GM23338 (cell line): ENCODE measurements around the gene HEPACAM2. TPM values are rescaled to one million over a fixed set of nuclear protein-coding genes. Genes with fewer than 3 reads are reported as not detected.

Experiments used
- ATAC-seq: fragments of 200-7000 bp; cut with Tn5 transposase; 3 replicates; pipeline ENCODE4 v1.9.1; 2020
- DNase-seq: peaks from one replicate; pipeline ENCODE4 v3.0.0-alpha.2; 2015; ENCODE audit warnings: low spot score
- H2AFZ ChIP-seq: fragments of 200-600 bp; sonication (generic); 2 replicates; pipeline ENCODE4 v1.8.0; 2016; ENCODE audit warnings: antibody characterized with exemption, mild to moderate bottlenecking, moderate library complexity
- H3F3A ChIP-seq: fragments of 200-600 bp; sonication (generic); replicated peaks from 2 replicates; pipeline ENCODE4 v1.8.0; 2017; ENCODE audit warnings: antibody characterized with exemption, mixed run types, low read depth
- H3K27ac ChIP-seq: fragments of 200-600 bp; sonication (generic); 2 replicates; pipeline ENCODE4 v1.6.1; 2016; ENCODE audit warnings: low read depth
- H3K27me3 ChIP-seq: fragments of 200-600 bp; sonication (generic); 2 replicates; pipeline ENCODE4 v1.8.0; 2016; ENCODE audit warnings: mild to moderate bottlenecking, mixed run types, moderate library complexity; ENCODE audit not compliant: insufficient read depth
- H3K36me3 ChIP-seq: fragments of 200-600 bp; sonication (generic); 2 replicates; pipeline ENCODE4 v1.8.0; 2016; ENCODE audit warnings: mild to moderate bottlenecking; ENCODE audit not compliant: insufficient read depth
- H3K4me1 ChIP-seq: fragments of 200-600 bp; sonication (generic); 2 replicates; pipeline ENCODE4 v1.8.0; 2016; ENCODE audit warnings: mild to moderate bottlenecking, moderate library complexity; ENCODE audit not compliant: insufficient read depth
- H3K4me2 ChIP-seq: fragments of 200-600 bp; sonication (generic); 2 replicates; pipeline ENCODE4 v1.7.1; 2017; ENCODE audit warnings: mixed run types
- H3K4me3 ChIP-seq: fragments of 200-600 bp; sonication (generic); 2 replicates; pipeline ENCODE4 v1.6.1; 2016; ENCODE audit warnings: mixed run types
- H3K79me2 ChIP-seq: fragments of 200-600 bp; sonication (generic); replicated peaks from 2 replicates; pipeline ENCODE4 v1.8.0; 2017; ENCODE audit warnings: mild to moderate bottlenecking; ENCODE audit not compliant: insufficient read depth
- H3K9me2 ChIP-seq: fragments of 200-600 bp; sonication (generic); 2 replicates; pipeline ENCODE4 v1.8.0; 2017; ENCODE audit not compliant: insufficient read depth
- H4K20me1 ChIP-seq: fragments of 200-600 bp; sonication (generic); replicated peaks from 2 replicates; pipeline ENCODE4 v1.8.0; 2017; ENCODE audit warnings: mild to moderate bottlenecking; ENCODE audit not compliant: insufficient read depth
- H3K27ac Mint-ChIP-seq: 2 replicates; pipeline ENCODE4 v1.8.0; 2020; ENCODE audit warnings: inconsistent platforms, mild to moderate bottlenecking, moderate library complexity, mixed read lengths
- H3K27me3 Mint-ChIP-seq: 3 replicates; pipeline ENCODE4 v1.8.0; 2022; ENCODE audit warnings: low read depth, mild to moderate bottlenecking, moderate library complexity, mixed read lengths, inconsistent platforms; ENCODE audit not compliant: insufficient read depth, poor library complexity
- H3K36me3 Mint-ChIP-seq: 3 replicates; pipeline ENCODE4 v1.8.0; 2021; ENCODE audit warnings: low read depth, mild to moderate bottlenecking, inconsistent platforms, moderate library complexity, mixed read lengths
- H3K4me1 Mint-ChIP-seq: 3 replicates; pipeline ENCODE4 v1.8.0; 2020; ENCODE audit warnings: mild to moderate bottlenecking, inconsistent platforms, mixed read lengths
- H3K4me3 Mint-ChIP-seq: 3 replicates; pipeline ENCODE4 v1.8.0; 2021; ENCODE audit warnings: moderate library complexity, mild to moderate bottlenecking, inconsistent platforms, mixed read lengths
- H3K9me3 Mint-ChIP-seq: 3 replicates; pipeline ENCODE4 v1.8.0; 2020; ENCODE audit warnings: moderate library complexity, mild to moderate bottlenecking, inconsistent platforms, mixed read lengths
- CREB1 ChIP-seq: fragments of 250-450 bp; sonication (Bioruptor Pico); IDR thresholded peaks from 2 replicates; pipeline ENCODE4 v1.5.0; 2020; ENCODE audit warnings: low read depth, mild to moderate bottlenecking, moderate library complexity
- CTCF ChIP-seq, 2 experiments: fragments of 200-600 bp in 1 of 2; sonication (generic) in 1 of 2; conservative IDR thresholded peaks; 2 replicates each; pipeline versions ENCODE4 v1.5.1 to v1.6.1; 2016 to 2017; ENCODE audit warnings: antibody characterized with exemption in 2 of 2, low read depth in 2 of 2, mild to moderate bottlenecking in 2 of 2, moderate library complexity in 1 of 2
- ETS1 ChIP-seq: IDR thresholded peaks from 2 replicates; pipeline ENCODE4 v1.6.1; 2016; ENCODE audit warnings: antibody characterized with exemption
- EZH2 ChIP-seq: fragments of 200-600 bp; sonication (generic); IDR thresholded peaks from one replicate; pipeline ENCODE4 v1.8.0; 2017; ENCODE audit warnings: antibody characterized with exemption, mild to moderate bottlenecking, low read depth; ENCODE audit not compliant: unreplicated experiment
- JUNB ChIP-seq: IDR thresholded peaks from one replicate; pipeline ENCODE4 v1.6.1; 2016; ENCODE audit warnings: antibody characterized with exemption; ENCODE audit not compliant: unreplicated experiment
- NANOG ChIP-seq: IDR thresholded peaks from 2 replicates; pipeline ENCODE4 v1.6.1; 2016; ENCODE audit warnings: antibody characterized with exemption, borderline replicate concordance
- POLR2AphosphoS5 ChIP-seq: IDR thresholded peaks from 2 replicates; pipeline ENCODE4 v1.6.1; 2016; ENCODE audit warnings: antibody characterized with exemption, low read depth
- STAT1 ChIP-seq: IDR thresholded peaks from one replicate; pipeline ENCODE4 v1.6.1; 2016; ENCODE audit warnings: antibody characterized with exemption; ENCODE audit not compliant: unreplicated experiment
- ZNF114 ChIP-seq: fragments of 250-450 bp; sonication (Bioruptor Pico); IDR thresholded peaks from 2 replicates; pipeline ENCODE4 v1.5.0; 2020; ENCODE audit warnings: mild to moderate bottlenecking, moderate library complexity
- ZNF331 ChIP-seq: fragments of 250-450 bp; sonication (Bioruptor Pico); IDR thresholded peaks from 2 replicates; pipeline ENCODE4 v1.5.0; 2020; ENCODE audit warnings: low read depth, mild to moderate bottlenecking, moderate library complexity
- ZNF462 ChIP-seq: fragments of 250-450 bp; sonication (Bioruptor Pico); IDR thresholded peaks from 2 replicates; pipeline ENCODE4 v1.5.0; 2020; ENCODE audit warnings: mild to moderate bottlenecking, moderate library complexity
- polyA plus RNA-seq: library from polyadenylated mRNA; unstranded; fragments of >200 nt; fragmentation: Nextera tagmentation; extraction: Ambion mirVana; gene quantifications from 2 replicates; pipeline ENCODE4 v1.2.1, GENCODE V29; 2016
- total RNA-seq: library from RNA; depleted of rRNA; stranded (reverse); fragments of >200 nt; shearing (Covaris generic); gene quantifications from 2 replicates; pipeline ENCODE4 v1.2.3, GENCODE V29; 2014

Gene HEPACAM2
- total and polyA plus RNA-seq, 2 experiments from 2014 or later, result not detected

GRCh38 chr7:93218997-93219827 lies 7.1 kb downstream of the HEPACAM2 start:
- ATAC-seq (no peak), DNase-seq (no peak)
- no peaks in the 10 kb centered on the region for H3K4me1 ChIP-seq
- Mint-ChIP-seq H3K36me3 (no peaks in the 10 kb centered on the region), H3K9me3 (no peaks in the 10 kb centered on the region), H3K27me3 (no peaks in the 10 kb centered on the region), H3K4me3 (no peak overlapping the region), H3K4me1 (no peaks in the 10 kb centered on the region), H3K27ac (no peak overlapping the region)
- no peaks in the 10 kb centered on the region for H3K79me2 ChIP-seq
- H3K9me2 ChIP-seq, result no peaks in the 10 kb centered on the region; the same call in 1 of the 2 replicates
- no peak overlapping the region for H3K4me2 ChIP-seq
- H3K27ac ChIP-seq, result no peak overlapping the region
- H3K4me3 ChIP-seq, result no peak overlapping the region
- H3K27me3 ChIP-seq, result no peaks in the 10 kb centered on the region
- no peak overlapping the region for H2AFZ ChIP-seq
- TF ChIP-seq CREB1, result no peak
- no peaks in the 10 kb centered on the region for H3K36me3 ChIP-seq
- H3F3A ChIP-seq, result no peaks in the 10 kb centered on the region
- H4K20me1 ChIP-seq, result no peaks in the 10 kb centered on the region

- Histone ChIP-seq H3K4me2 (no peak overlapping the region), H3K79me2 (no peaks in the 10 kb centered on the region), H3K27me3 (no peaks in the 10 kb centered on the region; the same call in 1 of the 2 replicates), H2AFZ (no peak overlapping the region), H3K4me3 (no peak overlapping the region), H3K36me3 (no peaks in the 10 kb centered on the region), H4K20me1 (no peaks in the 10 kb centered on the region), H3F3A (no peaks in the 10 kb centered on the region), H3K4me1 (no peaks in the 10 kb centered on the region), H3K27ac (no peak overlapping the region), H3K9me2 (no peaks in the 10 kb centered on the region)
- no peak overlapping the region for H3K4me3 Mint-ChIP-seq
- ATAC-seq (no peak), DNase-seq (no peak)
- no peaks in the 10 kb centered on the region for H3K27me3 Mint-ChIP-seq
- H3K27ac Mint-ChIP-seq, result no peak overlapping the region
- no peaks in the 10 kb centered on the region for H3K9me3 Mint-ChIP-seq
- H3K36me3 Mint-ChIP-seq, result no peaks in the 10 kb centered on the region
- H3K4me1 Mint-ChIP-seq, result no peaks in the 10 kb centered on the region
- no peak for TF ChIP-seq ETS1
- TF ChIP-seq CTCF (conservative IDR thresholded peaks at IDR 0.05; ENCODE audit: low read depth in 2 of 2), result no peak
- no peak for TF ChIP-seq ZNF114 (CRISPR knock-in tag)
- no peak for TF ChIP-seq EZH2
- no peak for TF ChIP-seq ZNF331 (CRISPR knock-in tag)
- TF ChIP-seq STAT1, result no peak
- TF ChIP-seq NANOG, result no peak
- TF ChIP-seq JUNB, result no peak
- no peak for TF ChIP-seq POLR2AphosphoS5
- no peak for TF ChIP-seq ZNF462 (CRISPR knock-in tag)
Measured at GRCh38 chr7:93212881-93213280, 13.4 kb downstream of the HEPACAM2 start.
